H9 (cell line): ENCODE results near the gene MTMR4. TPM values are rescaled to one million over a fixed set of nuclear protein-coding genes. Genes with fewer than 3 reads are reported as not detected.

Experiments
- DNase-seq: peaks from one replicate; pipeline ENCODE4 v3.0.0-alpha.2; 2017
- H2AFZ ChIP-seq: one replicate; pipeline ENCODE4 v1.6.1; 2013; ENCODE audit warnings: mild to moderate bottlenecking, low read length, control low read depth, moderate library complexity
- H2AK5ac ChIP-seq: 2 replicates; pipeline ENCODE4 v1.6.1; 2013; ENCODE audit warnings: low read length, control low read depth, mixed read lengths; ENCODE audit not compliant: insufficient read length
- H2BK120ac ChIP-seq: one replicate; pipeline ENCODE4 v1.6.1; 2013; ENCODE audit warnings: low read depth, mild to moderate bottlenecking, low read length, control low read depth, inconsistent platforms; ENCODE audit not compliant: poor library complexity, severe bottlenecking
- H2BK12ac ChIP-seq: 2 replicates; pipeline ENCODE4 v1.6.1; 2013; ENCODE audit warnings: low read length, control low read depth, mixed read lengths, low read depth; ENCODE audit not compliant: insufficient read length
- H2BK15ac ChIP-seq: 2 replicates; pipeline ENCODE4 v1.6.1; 2013; ENCODE audit warnings: low read depth, low read length, control low read depth
- H2BK20ac ChIP-seq: one replicate; pipeline ENCODE4 v1.6.1; 2013; ENCODE audit warnings: low read depth, mild to moderate bottlenecking, low read length, control low read depth, inconsistent platforms; ENCODE audit not compliant: poor library complexity, severe bottlenecking
- H2BK5ac ChIP-seq: 2 replicates; pipeline ENCODE4 v1.6.1; 2013; ENCODE audit warnings: low read length, control low read depth, mixed read lengths; ENCODE audit not compliant: insufficient read length
- H3K14ac ChIP-seq: 2 replicates; pipeline ENCODE4 v1.6.1; 2013; ENCODE audit warnings: low read length, control low read depth; ENCODE audit not compliant: insufficient read depth
- H3K18ac ChIP-seq: 2 replicates; pipeline ENCODE4 v1.6.1; 2013; ENCODE audit warnings: low read depth, mild to moderate bottlenecking, mixed read lengths, low read length, control low read depth; ENCODE audit not compliant: insufficient read length
- H3K23ac ChIP-seq: 2 replicates; pipeline ENCODE4 v1.6.1; 2013; ENCODE audit warnings: low read length, control low read depth, mixed read lengths, low read depth; ENCODE audit not compliant: insufficient read length
- H3K23me2 ChIP-seq: 2 replicates; pipeline ENCODE4 v1.6.1; 2013; ENCODE audit warnings: low read depth, mild to moderate bottlenecking, mixed read lengths, low read length, control low read depth; ENCODE audit not compliant: insufficient read length, poor library complexity, severe bottlenecking
- H3K27ac ChIP-seq: 2 replicates; pipeline ENCODE4 v1.5.1; 2013; ENCODE audit warnings: low read length, control low read depth, mixed read lengths, low read depth; ENCODE audit not compliant: insufficient read length
- H3K27me3 ChIP-seq: 2 replicates; pipeline ENCODE4 v1.6.1; 2013; ENCODE audit warnings: low read length, control low read depth, inconsistent platforms; ENCODE audit not compliant: insufficient read depth
- H3K4ac ChIP-seq: 2 replicates; pipeline ENCODE4 v1.6.1; 2013; ENCODE audit warnings: low read depth, mild to moderate bottlenecking, control low read depth, inconsistent platforms, low read length, moderate library complexity
- H3K4me1 ChIP-seq: 2 replicates; pipeline ENCODE4 v1.6.1; 2013; ENCODE audit warnings: low read length, control low read depth, inconsistent platforms; ENCODE audit not compliant: insufficient read depth
- H3K4me2 ChIP-seq: 2 replicates; pipeline ENCODE4 v1.6.1; 2013; ENCODE audit warnings: low read length, control low read depth, mixed read lengths; ENCODE audit not compliant: insufficient read length, insufficient read depth
- H3K56ac ChIP-seq: 2 replicates; pipeline ENCODE4 v1.6.1; 2013; ENCODE audit warnings: low read depth, mild to moderate bottlenecking, mixed read lengths, low read length, control low read depth; ENCODE audit not compliant: insufficient read length
- H3K79me1 ChIP-seq: 2 replicates; pipeline ENCODE4 v1.6.1; 2013; ENCODE audit warnings: low read depth, mild to moderate bottlenecking, moderate library complexity, low read length, control low read depth, inconsistent platforms; ENCODE audit not compliant: insufficient read depth, poor library complexity, severe bottlenecking
- H3K79me2 ChIP-seq: 2 replicates; pipeline ENCODE4 v1.6.1; 2013; ENCODE audit warnings: low read length, control low read depth, inconsistent platforms; ENCODE audit not compliant: insufficient read depth
- H3K9ac ChIP-seq: 2 replicates; pipeline ENCODE4 v1.6.1; 2013; ENCODE audit warnings: low read length, control low read depth, mixed read lengths; ENCODE audit not compliant: insufficient read length; ENCODE audit errors: extremely low read depth
- H3K9me3 ChIP-seq: one replicate; pipeline ENCODE4 v1.6.1; 2013; ENCODE audit warnings: low read depth, low read length, inconsistent platforms; ENCODE audit not compliant: control insufficient read depth
- H3T11ph ChIP-seq: one replicate; pipeline ENCODE4 v1.6.1; 2013; ENCODE audit warnings: mild to moderate bottlenecking, low read length, control low read depth, inconsistent platforms
- H4K20me1 ChIP-seq: one replicate; pipeline ENCODE4 v1.6.1; 2013; ENCODE audit not compliant: control insufficient read depth, insufficient read length, insufficient read depth
- H4K5ac ChIP-seq: 2 replicates; pipeline ENCODE4 v1.6.1; 2013; ENCODE audit warnings: low read depth, mild to moderate bottlenecking, mixed read lengths, low read length, control low read depth; ENCODE audit not compliant: insufficient read length
- H4K8ac ChIP-seq: replicated peaks from 2 replicates; pipeline ENCODE4 v1.6.1; 2013; ENCODE audit warnings: low read length, control low read depth, mixed read lengths, low read depth; ENCODE audit not compliant: insufficient read length
- H4K91ac ChIP-seq: 2 replicates; pipeline ENCODE4 v1.6.1; 2013; ENCODE audit warnings: low read depth, mild to moderate bottlenecking, moderate library complexity, mixed read lengths, low read length, control low read depth; ENCODE audit not compliant: insufficient read length
- H3K27ac Mint-ChIP-seq, 3 experiments: 2 replicates in 2 of 3; 3 replicates in 1 of 3; pipeline ENCODE4 v1.8.0; 2020 to 2021; ENCODE audit warnings: mixed read lengths in 3 of 3, mild to moderate bottlenecking in 1 of 3, moderate library complexity in 1 of 3
- H3K27me3 Mint-ChIP-seq: 2 replicates; pipeline ENCODE4 v1.8.0; 2021; ENCODE audit warnings: low read depth, mild to moderate bottlenecking, moderate library complexity, mixed read lengths
- H3K36me3 Mint-ChIP-seq, 3 experiments: 2 replicates in 2 of 3; 3 replicates in 1 of 3; pipeline ENCODE4 v1.8.0; 2020 to 2021; ENCODE audit warnings: low read depth in 3 of 3, mixed read lengths in 3 of 3; ENCODE audit not compliant: insufficient read depth in 1 of 3
- H3K4me1 Mint-ChIP-seq, 2 experiments: 2 replicates each; pipeline ENCODE4 v1.8.0; 2020; ENCODE audit warnings: mixed read lengths in 2 of 2
- H3K4me3 Mint-ChIP-seq, 2 experiments: 2 replicates in 1 of 2; 3 replicates in 1 of 2; pipeline ENCODE4 v1.8.0; 2020 to 2021; ENCODE audit warnings: mild to moderate bottlenecking in 2 of 2, mixed read lengths in 2 of 2, moderate library complexity in 1 of 2
- H3K9me3 Mint-ChIP-seq, 2 experiments: 2 replicates in 1 of 2; 3 replicates in 1 of 2; pipeline ENCODE4 v1.8.0; 2020; ENCODE audit warnings: mild to moderate bottlenecking in 2 of 2, mixed read lengths in 2 of 2, moderate library complexity in 1 of 2
- WGBS: extraction: QIAGEN DNeasy Blood & Tissue Kit; methylation state at CpG from one replicate; pipeline ENCODE4 v1.1.7; 2013; ENCODE audit warnings: missing lambda C conversion rate, low lambda C conversion rate, mixed read lengths; ENCODE audit not compliant: insufficient read length; ENCODE audit errors: extremely low coverage; 5-methylcytosine and 5-hydroxymethylcytosine counted together
- total RNA-seq: library from RNA; stranded (reverse); gene quantifications from 2 replicates; pipeline ENCODE4 v1.2.1, GENCODE V29; 2021
- TF ChIP-seq, protein P1 (sequence below): fragments of 200-600 bp; sonication (generic); conservative IDR thresholded peaks from 3 replicates; pipeline ENCODE4 v1.8.0; 2021; ENCODE audit warnings: antibody characterized with exemption, mild to moderate bottlenecking

Gene MTMR4
- total RNA-seq, 1 experiment from 2014 or later: 31.2 TPM

DNA sequence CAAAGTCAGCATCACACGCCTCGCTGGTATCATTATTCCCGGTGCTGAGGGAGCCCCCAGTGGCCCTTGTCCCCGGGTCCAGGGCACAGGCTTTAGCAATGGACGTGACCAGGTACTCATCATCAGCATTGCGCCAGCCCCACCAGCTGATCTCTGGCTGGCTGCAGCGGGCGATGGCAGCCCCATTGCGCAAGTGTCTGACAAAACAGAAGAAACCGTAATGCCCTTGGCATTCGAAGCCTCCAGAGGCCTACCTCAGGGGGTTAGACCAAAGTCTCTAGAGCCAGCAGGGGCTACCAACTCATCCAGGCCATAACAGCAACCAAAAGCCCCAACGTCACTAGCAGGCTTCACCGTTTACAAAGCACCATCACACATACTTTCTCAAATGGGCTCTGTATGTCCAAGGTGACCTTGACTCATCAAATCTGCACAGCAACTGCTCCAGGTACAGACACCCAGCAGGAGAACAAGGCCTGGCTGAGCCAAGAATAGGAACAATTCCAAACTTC, 7.3 kb downstream of the MTMR4 start:
- no peaks in the 10 kb centered on the region for H3K23me2 ChIP-seq
- TF ChIP-seq, protein P1, sequence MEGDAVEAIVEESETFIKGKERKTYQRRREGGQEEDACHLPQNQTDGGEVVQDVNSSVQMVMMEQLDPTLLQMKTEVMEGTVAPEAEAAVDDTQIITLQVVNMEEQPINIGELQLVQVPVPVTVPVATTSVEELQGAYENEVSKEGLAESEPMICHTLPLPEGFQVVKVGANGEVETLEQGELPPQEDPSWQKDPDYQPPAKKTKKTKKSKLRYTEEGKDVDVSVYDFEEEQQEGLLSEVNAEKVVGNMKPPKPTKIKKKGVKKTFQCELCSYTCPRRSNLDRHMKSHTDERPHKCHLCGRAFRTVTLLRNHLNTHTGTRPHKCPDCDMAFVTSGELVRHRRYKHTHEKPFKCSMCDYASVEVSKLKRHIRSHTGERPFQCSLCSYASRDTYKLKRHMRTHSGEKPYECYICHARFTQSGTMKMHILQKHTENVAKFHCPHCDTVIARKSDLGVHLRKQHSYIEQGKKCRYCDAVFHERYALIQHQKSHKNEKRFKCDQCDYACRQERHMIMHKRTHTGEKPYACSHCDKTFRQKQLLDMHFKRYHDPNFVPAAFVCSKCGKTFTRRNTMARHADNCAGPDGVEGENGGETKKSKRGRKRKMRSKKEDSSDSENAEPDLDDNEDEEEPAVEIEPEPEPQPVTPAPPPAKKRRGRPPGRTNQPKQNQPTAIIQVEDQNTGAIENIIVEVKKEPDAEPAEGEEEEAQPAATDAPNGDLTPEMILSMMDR: no peak
- no peak overlapping the region for H3K9ac ChIP-seq

More for the DNA sequence above, 7.3 kb downstream of the MTMR4 start:
- H3K27me3 ChIP-seq: no peaks in the 10 kb centered on the region
- no peaks in the 10 kb centered on the region for H3K9me3 ChIP-seq
- H2BK5ac ChIP-seq: no peak overlapping the region
- H2BK120ac ChIP-seq: no peak overlapping the region
- H3K23ac ChIP-seq: no peak overlapping the region
- Mint-ChIP-seq H3K27me3 (no peaks in the 10 kb centered on the region), H3K9me3 (no peaks in the 10 kb centered on the region), H3K36me3 (peaks cover 53 to 93% (median 89%) of the 10 kb centered on the region in 3 experiments; a peak in 6 of 7 replicates), H3K4me3 (no peak overlapping the region), H3K4me1 (no peaks in the 10 kb centered on the region), H3K27ac (no peak overlapping the region)
- H2AK5ac ChIP-seq: no peak overlapping the region
- no peak for DNase-seq
- H3K79me2 ChIP-seq: no peaks in the 10 kb centered on the region; the same call in 1 of the 2 replicates
- H3K4ac ChIP-seq: no peak overlapping the region
- H3K4me2 ChIP-seq: no peak overlapping the region
- H3K4me1 ChIP-seq: no peaks in the 10 kb centered on the region
- no peak overlapping the region for H3K18ac ChIP-seq
- H3K56ac ChIP-seq: no peak overlapping the region
- H3T11ph ChIP-seq: no peak overlapping the region
- H3K14ac ChIP-seq: no peak overlapping the region
- H3K79me1 ChIP-seq: no peaks in the 10 kb centered on the region
- H2BK15ac ChIP-seq: no peak overlapping the region
- no peaks in the 10 kb centered on the region for H4K20me1 ChIP-seq
- no peak overlapping the region for H2AFZ ChIP-seq
- H2BK20ac ChIP-seq: no peak overlapping the region
- H4K8ac ChIP-seq: no peak overlapping the region
- no peak overlapping the region for H4K91ac ChIP-seq
- no peak overlapping the region for H2BK12ac ChIP-seq
- H4K5ac ChIP-seq: no peak overlapping the region
- no CpG with 5 or more reads among the region's 13 CpGs for WGBS
- H3K27ac ChIP-seq: no peak overlapping the region
